ENCODE measurements around the gene CYP11A1.

GRCh38 chr15:74367296-74367854 lies at the start of gene CYP11A1:
- TF ChIP-seq SIN3A (IDR thresholded peaks at IDR 0.05; ENCODE audit: borderline replicate concordance, insufficient read depth, low read length) (no peak), POLR2AphosphoS5 (IDR thresholded peaks at IDR 0.05; ENCODE audit: low read depth, low read length) (no peak), TAF1 (IDR thresholded peaks at IDR 0.05; ENCODE audit: borderline replicate concordance, insufficient read depth, low read length) (no peak), REST (IDR thresholded peaks at IDR 0.05; ENCODE audit: insufficient read depth in 1 of 2, low read depth in 2 of 2, low read length in 2 of 2) (no peak), FOXP2 (optimal IDR thresholded peaks at IDR 0.05; ENCODE audit: borderline replicate concordance, extremely low read depth, extremely low read length, insufficient read depth) (no peak)
